Mesenteric fat pad (tissue), 1 donor: ENCODE results near the gene LRRTM4. TPM values are rescaled to one million over a fixed set of nuclear protein-coding genes. Genes with fewer than 3 reads are reported as not detected.

ENCODE experiments used
- DNase-seq: peaks from one replicate; pipeline ENCODE4 v3.0.0-alpha.2; 2020; ENCODE audit warnings: low spot score
- total RNA-seq: library from RNA; stranded (reverse); fragmentation: NEBNext Ultra II Directional; extraction: Animal tissue kit (Norgen Biotek cat#: 25700); gene quantifications from one replicate; pipeline ENCODE4 v1.2.1, GENCODE V29; 2021
- donor health status: DM: yes; HTN: yes; CAD: no.

LRRTM4 gene
- total RNA-seq, 1 donor from 2014 or later: 0.55 TPM

DNA sequence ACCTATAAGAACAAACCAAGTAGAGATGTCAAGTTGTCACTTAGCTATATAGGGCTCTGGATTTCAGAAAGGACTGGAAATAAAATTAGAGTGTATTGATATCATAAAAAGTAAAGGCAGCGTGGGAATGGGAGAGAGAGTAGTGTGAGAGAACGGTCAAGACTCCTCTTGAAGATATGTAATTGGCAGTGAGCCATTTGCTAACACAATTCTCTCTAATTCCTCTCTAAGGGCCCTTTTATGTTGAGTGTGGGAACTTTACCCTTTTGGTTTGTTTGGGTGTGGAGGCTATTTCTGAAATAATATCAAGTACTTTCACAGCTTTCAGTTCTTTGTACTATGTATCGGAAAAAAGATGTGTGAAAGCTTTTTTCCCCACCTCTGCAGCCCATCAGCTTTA is 196.8 kb downstream of the LRRTM4 start:
- DNase-seq: no peak

DNA sequence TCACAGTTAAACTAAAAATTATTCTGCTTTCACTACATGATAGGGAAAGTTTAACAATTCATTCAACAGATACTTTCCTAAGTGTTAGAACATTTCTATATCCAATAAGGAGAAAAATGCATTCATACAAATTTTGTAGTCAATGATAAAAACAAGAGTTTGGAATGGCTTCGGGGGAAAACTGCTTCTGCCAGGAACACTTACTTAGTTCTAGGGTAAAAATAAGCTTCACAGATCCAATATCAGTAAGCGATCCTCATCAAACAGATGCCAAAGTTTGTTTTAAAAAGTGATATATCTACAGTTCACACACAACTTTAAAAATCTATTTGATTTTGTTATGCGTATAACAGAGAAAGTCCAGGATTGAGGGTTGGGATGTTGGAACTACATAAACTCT is 199.7 kb downstream of the LRRTM4 start:
- no peak for DNase-seq

DNA sequence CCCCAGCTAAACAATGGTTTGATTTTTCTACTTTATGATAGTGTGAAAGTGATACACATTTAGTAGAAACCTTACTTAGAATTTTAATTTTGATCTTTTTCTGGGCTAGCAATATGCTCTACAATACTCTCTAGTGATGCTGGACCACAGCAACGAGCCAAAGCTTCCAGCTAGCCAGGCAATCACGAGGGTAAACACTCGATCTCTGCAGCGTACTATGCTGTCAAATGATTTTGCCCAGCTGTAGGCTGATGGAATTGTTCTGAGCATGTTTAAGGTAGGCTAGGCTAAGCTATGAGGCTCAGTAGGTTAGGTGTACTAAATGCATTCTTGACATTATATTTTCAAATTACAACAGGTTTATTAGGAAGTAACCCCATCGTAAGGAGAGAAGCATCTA is 207.5 kb downstream of the LRRTM4 start:
- no peak for DNase-seq

- no peak for DNase-seq
Observed at GRCh38 chr2:77310416-77310815, 211.8 kb downstream of the LRRTM4 start.

DNA sequence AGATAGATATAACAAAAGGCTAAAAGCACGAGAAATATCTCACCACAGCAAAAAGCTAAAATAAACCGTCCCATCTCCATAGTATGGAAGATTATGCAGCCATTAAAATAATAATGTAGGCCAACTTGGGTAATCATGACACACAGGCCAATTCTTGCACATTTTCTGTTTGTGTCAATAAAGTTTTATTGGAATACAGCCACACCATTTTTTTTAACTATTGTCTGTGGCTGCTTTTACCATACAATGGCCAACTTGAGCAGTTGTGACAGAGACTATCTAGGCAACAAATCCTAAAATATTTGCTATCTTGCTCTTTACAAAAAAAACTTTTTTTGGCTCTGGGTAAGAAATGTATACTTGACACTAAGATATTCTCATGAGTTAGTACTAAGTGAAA is 212.5 kb downstream of the LRRTM4 start:
- no peak for DNase-seq

- DNase-seq: no peak
Observed at GRCh38 chr2:77301441-77301840, 220.7 kb downstream of the LRRTM4 start.

DNA sequence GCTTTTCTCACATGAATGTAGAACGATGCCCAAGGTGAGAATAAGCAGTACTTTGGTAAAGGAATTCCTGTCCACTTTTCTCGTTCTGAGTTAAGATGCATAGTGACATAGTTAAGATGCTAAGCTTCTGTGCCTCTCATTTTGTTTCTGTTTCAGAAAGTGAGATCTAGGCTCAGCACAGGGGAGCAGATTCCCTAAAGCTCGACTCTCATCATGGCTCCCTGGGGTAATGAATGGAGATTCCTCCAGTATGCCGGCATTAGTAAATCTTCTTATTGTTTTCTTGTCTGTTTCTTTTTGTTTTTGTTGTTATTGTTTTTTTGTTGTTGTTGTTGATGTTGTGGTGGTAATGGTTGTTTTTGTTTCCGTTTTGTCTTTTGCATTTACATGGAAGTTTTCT is 225.4 kb downstream of the LRRTM4 start:
- no peak for DNase-seq

DNA sequence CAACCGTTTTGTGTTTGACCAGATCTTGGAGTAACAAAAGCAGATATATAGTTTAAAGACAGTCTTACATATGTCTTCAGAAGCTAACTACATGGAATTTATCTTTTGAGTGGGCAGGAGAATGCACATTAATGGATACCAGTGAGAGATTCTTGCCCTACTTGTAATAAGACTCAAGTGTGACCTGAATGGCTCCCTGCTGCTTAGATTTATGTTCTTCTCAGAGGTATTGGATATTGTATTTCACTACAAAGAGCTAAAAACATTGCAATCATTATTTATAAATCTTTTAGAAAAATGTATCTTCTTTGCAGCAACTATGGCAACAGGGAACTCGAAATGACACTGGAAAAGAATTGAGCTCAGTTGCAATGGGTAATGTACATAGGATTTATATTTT is 227.7 kb downstream of the LRRTM4 start:
- DNase-seq: no peak

DNA sequence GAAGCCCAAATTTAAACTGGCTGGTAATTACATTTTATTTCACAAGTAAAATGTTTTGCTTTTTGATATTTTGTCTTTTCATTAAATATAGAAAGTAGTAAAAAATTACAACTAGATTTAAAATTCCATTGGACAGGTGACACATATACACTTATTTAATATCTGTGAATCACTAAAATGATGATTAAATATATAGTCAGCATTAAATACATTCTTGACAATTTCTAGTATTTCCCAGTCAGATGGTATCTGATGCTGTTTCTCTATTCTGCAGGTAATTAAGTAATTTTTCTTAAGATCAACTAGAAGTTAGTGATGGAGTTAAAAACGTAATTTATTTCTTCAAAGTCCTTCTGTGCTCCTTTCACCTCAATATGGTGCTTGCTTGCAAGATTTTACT is 237.8 kb downstream of the LRRTM4 start:
- no peak for DNase-seq

DNA sequence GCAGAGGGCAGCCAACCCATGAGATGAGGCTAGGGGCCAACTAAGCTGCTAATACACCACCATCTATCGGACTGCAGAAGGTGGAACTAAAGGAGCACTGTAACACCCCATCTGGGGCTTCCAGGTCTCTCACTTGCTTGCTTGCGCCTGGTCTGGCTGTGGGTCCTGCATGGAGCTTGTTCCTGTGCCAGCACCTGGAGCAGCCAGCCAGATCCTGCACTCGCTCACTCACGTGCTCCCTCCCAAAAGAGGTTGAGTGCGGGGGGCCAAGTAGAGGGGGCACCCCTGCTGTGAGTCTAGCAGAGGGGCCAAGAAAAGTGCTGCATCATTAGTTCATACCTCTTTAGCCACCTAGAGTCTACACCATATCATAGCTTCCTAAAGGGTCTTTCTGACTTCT is 250.9 kb downstream of the LRRTM4 start:
- peak; percentile 68 for DNase-seq

- no peak for DNase-seq
Observed at GRCh38 chr2:77270433-77270832, 251.7 kb downstream of the LRRTM4 start.

DNA sequence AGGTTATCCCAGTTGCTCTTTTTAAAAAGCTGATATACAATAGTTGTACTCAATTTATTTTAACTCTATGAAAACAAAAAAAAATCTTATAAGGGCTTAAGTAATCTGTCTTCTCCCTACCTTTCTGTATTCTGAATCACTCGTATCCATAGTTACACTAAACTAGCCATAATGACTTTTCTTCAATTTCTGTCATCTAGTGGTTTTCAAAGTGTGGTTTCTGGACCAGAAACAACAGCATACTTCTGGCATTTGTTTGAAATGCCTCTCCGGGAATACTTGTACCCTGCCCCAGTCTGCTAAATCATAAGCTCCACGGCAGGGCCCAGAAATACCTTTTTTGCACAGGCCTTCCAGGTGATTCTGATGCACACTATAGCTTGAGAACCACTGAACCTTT is 253.6 kb downstream of the LRRTM4 start:
- no peak for DNase-seq

- no peak for DNase-seq
Observed at GRCh38 chr2:77232909-77233425, 289.2 kb downstream of the LRRTM4 start.

DNA sequence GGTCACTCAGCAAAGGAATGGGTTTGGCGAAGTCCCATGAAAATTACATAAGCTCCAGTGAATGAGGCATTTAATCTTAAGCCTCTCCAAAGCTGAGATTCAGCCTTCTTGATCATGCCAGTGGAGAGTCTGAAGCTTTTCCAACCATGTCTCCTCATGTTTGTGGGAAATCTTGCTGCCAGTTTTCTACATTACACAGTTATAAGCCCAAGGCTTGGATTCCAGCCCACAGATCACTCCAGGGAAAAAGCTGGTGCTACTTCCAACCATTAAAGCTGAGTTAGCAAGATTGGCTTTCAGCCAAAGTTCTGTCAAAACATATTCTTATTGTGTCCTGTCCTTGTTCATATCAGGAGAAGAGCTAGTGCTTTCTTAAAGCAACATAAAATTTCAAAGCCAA is 293.8 kb downstream of the LRRTM4 start:
- DNase-seq: no peak

GRCh38 chr2:77210725-77211124 is 311.5 kb downstream of the LRRTM4 start:
- no peak for DNase-seq

DNA sequence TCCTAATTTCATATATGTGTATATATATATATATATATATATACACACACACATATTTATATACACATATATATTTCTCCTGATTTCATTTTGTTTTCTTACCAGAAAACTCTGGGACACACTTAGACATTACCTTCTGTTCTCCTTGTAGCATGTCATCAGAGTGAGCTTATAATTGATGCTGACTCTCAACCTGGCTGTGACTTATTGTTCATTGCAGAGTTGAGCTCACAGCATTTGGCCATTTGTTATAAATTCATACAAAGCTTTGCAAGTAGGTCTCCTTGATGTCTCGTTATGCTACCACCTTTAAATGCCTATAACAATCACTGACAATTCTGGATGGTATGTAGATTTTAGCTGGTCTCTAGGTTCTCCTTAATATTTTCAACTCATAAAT is 314.8 kb downstream of the LRRTM4 start:
- no peak for DNase-seq

- no peak for DNase-seq
Observed at GRCh38 chr2:77201755-77202154, 320.4 kb downstream of the LRRTM4 start.

DNA sequence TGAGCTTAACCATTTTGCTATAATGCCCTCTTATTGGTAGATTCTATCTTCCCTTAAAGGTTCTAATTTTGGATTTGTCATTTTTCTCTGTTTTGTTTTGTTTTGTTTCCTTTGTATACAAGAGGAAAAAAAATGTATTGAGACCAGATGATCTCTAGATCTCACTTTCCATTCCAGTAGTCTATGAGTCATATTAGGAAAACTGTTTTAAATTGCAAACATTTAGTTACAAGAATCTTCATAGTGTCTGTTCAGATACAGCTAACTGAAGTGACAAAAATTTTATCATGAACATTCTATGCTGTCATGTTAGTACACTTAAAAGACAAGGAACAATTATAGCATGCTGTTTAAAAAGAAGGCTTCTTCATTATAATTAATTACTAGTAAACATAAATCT is 322.8 kb downstream of the LRRTM4 start:
- DNase-seq: no peak

GRCh38 chr2:77193858-77194448 is 328.2 kb downstream of the LRRTM4 start:
- no peak for DNase-seq

DNA sequence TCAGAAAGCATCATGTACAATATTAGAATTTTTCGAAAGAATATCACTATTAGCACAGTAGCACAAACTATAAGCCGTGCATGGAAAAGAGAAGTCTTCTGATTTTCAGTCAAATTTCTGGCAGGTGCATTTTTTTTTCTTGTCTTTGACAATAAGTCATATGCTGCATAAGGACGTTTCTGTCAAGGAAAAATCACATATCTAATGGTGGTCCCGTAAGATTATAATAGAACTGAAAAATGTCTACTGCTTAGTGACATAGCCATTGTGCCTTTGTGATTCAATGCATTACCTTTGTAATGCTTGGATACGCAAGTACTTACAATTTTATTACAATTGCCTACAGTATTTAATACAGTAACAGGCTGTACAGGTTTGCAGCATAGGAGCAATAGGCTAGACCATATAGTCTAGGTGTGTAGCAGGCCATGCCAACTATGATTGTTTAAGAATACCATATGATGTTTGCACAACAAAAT is 329.3 kb downstream of the LRRTM4 start:
- DNase-seq: no peak

- DNase-seq: no peak
Observed at GRCh38 chr2:77191665-77192064, 330.5 kb downstream of the LRRTM4 start.

- DNase-seq: no peak
Observed at GRCh38 chr2:77190721-77191346, 331.3 kb downstream of the LRRTM4 start.

- no peak for DNase-seq
Observed at GRCh38 chr2:77185052-77185451, 337.1 kb downstream of the LRRTM4 start.
